ENCODE measurements around the gene IFNA17. TPM values are rescaled to one million over a fixed set of nuclear protein-coding genes. Genes with fewer than 3 reads are reported as not detected.
A peak's percentile ranks its signal among the peaks of the same experiment; 100 is the strongest.
"Not testable (repeated sequence)": the region's sequence is repeated elsewhere in the genome, so short reads cannot be mapped to it uniquely, and the experiment has no call there.

Gene IFNA17
- total RNA-seq, 1 experiment from 2014 or later = not detected

DNA sequence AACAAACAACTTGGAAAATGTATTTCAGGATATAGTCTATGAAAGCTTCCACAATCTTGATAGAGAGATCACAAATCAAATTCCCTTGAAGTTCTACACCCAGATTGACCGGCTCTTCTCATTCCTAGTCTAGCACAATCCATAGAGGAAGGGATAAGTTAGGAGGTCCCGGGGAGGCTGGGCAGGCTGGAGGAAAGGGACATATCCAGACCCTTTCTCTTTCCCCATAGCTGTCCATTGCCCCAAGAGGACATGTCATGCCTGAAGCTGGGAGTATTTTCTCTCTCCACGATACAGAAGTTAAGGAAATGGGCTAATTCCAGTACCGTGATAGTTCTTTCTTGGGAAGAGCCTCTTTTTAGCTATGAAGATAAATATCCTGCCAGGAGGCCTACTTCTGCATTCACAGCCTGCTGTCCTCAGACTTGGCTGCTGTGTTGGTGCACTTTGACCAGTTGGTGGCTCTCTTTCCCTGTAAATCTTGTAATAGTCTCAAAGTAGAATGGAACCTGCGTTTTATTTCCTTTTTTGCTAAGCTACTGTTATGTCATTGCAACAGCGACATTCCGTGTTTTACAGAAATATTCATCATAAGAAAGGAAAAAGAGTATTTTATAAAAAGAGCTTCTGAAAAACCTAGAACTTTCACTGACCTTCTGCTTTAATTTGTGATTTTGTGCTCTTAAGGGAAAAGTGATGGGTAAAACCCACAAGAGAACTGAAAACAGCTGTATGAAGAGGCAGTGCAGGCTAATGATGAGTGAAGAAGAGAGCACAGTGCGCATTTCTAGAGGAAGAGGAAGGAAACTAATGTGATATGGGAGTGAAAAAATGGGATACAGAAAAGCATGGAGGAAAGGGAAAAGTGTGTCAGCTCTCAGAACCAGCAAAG, 7.7 kb upstream of the IFNA17 start:
- POLR2A ChIA-PET (ENCODE audit: low non-redundant PET); H3K27me3 ChIP-seq (replicated peaks; ENCODE audit: insufficient read depth, low read depth, low read length, poor library complexity); CTCF ChIA-PET; H3K27ac ChIP-seq (ENCODE audit: low read depth, low read length, poor library complexity, severe bottlenecking); H3K9me3 ChIP-seq (ENCODE audit: low read depth, low read length, poor library complexity, severe bottlenecking); H3K4me3 ChIP-seq (ENCODE audit: low read depth, low read length, poor library complexity, severe bottlenecking); H3K4me1 ChIP-seq (ENCODE audit: insufficient read depth, low read length, poor library complexity, severe bottlenecking); intact Hi-C loops (cut with micrococcal nuclease; ENCODE audit: unreplicated experiment); BruUV-seq (replicated peaks); H3K36me3 ChIP-seq (ENCODE audit: insufficient read depth, low read length, poor library complexity, severe bottlenecking): not testable (repeated sequence)
- peak; percentile 32 for DNase-seq (ENCODE audit: low spot score)
- TF ChIP-seq, protein P1, sequence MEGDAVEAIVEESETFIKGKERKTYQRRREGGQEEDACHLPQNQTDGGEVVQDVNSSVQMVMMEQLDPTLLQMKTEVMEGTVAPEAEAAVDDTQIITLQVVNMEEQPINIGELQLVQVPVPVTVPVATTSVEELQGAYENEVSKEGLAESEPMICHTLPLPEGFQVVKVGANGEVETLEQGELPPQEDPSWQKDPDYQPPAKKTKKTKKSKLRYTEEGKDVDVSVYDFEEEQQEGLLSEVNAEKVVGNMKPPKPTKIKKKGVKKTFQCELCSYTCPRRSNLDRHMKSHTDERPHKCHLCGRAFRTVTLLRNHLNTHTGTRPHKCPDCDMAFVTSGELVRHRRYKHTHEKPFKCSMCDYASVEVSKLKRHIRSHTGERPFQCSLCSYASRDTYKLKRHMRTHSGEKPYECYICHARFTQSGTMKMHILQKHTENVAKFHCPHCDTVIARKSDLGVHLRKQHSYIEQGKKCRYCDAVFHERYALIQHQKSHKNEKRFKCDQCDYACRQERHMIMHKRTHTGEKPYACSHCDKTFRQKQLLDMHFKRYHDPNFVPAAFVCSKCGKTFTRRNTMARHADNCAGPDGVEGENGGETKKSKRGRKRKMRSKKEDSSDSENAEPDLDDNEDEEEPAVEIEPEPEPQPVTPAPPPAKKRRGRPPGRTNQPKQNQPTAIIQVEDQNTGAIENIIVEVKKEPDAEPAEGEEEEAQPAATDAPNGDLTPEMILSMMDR (conservative IDR thresholded peaks at IDR 0.05; ENCODE audit: low read depth, low read length) = peak; percentile 50

DNA sequence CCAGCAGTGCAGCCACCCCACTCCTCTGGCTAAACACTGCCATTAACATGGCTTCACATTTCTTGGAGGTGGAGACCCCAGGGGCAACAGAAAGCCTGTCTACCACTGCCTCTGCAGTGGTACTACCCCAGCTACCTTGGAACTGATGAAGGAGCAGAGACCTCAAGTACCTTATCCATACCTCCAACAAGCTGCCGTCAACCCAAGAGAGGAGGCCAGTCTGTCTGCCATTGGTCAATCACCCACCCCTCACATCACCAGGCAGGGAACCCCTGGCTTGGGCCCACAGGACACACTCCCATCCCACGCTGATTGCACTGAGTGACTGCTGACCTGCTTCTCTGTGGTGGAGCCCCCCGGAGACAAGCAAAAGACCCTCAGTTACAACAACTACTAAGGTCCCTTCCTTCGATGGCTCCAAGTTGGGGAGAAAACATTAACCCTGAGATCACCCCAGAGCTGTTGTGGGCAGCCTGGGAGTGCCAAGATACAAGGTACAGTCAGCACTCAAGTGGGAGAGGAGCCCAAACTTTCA, 6.2 kb upstream of the IFNA17 start:
- no peaks in the 10 kb centered on the region for H3K36me3 ChIP-seq (ENCODE audit: insufficient read depth, low read length, poor library complexity, severe bottlenecking)
- H3K9me3 ChIP-seq (ENCODE audit: low read depth, low read length, poor library complexity, severe bottlenecking) = no peaks in the 10 kb centered on the region
- intact Hi-C loops (cut with micrococcal nuclease; ENCODE audit: unreplicated experiment) = no loop called here
- H3K4me3 ChIP-seq (ENCODE audit: low read depth, low read length, poor library complexity, severe bottlenecking) = no peak overlapping the region
- TF ChIP-seq EZH2 (IDR thresholded peaks at IDR 0.05; ENCODE audit: borderline replicate concordance, low read depth, low read length, poor library complexity, severe bottlenecking) = no peak
- TF ChIP-seq, protein P1 (conservative IDR thresholded peaks at IDR 0.05; ENCODE audit: low read depth, low read length) = no peak
- no peak overlapping the region for H3K27ac ChIP-seq (ENCODE audit: low read depth, low read length, poor library complexity, severe bottlenecking)
- CTCF ChIA-PET = no interaction called here
- no TSS peak for BruUV-seq (replicated peaks)
- H3K27me3 ChIP-seq (replicated peaks; ENCODE audit: insufficient read depth, low read depth, low read length, poor library complexity) = peaks cover 2% of the 10 kb centered on the region
- POLR2A ChIA-PET (ENCODE audit: low non-redundant PET) = no interaction called here
- H3K4me1 ChIP-seq (ENCODE audit: insufficient read depth, low read length, poor library complexity, severe bottlenecking) = no peaks in the 10 kb centered on the region
- no peak for DNase-seq (ENCODE audit: low spot score)

DNA sequence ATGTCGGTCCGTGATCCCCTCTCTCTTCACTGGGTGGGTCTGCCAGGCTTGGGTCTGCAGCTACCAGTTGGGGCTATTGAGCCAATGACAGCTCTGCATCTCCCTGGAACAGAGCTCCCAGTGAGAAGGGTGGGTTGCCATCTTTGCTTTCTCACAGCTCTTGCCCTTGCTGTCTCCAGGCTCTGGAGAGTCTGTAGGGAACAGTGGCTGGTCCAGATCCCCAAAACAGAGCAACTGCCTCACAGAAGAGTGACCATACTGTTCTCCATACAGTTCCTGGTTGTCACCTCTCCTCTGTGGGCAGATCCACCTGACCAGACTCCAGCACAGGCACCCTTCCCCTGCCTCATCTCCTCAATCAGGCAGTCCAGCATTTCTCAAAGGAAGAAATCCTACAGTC, 5.2 kb upstream of the IFNA17 start:
- DNase-seq (ENCODE audit: low spot score) = no peak
- Histone ChIP-seq H3K9me3 (ENCODE audit: low read depth, low read length, poor library complexity, severe bottlenecking) (no peaks in the 10 kb centered on the region), H3K4me1 (ENCODE audit: insufficient read depth, low read length, poor library complexity, severe bottlenecking) (no peaks in the 10 kb centered on the region), H3K27me3 (replicated peaks; ENCODE audit: insufficient read depth, low read depth, low read length, poor library complexity) (peaks cover 2% of the 10 kb centered on the region), H3K4me3 (ENCODE audit: low read depth, low read length, poor library complexity, severe bottlenecking) (no peak overlapping the region), H3K36me3 (ENCODE audit: insufficient read depth, low read length, poor library complexity, severe bottlenecking) (no peaks in the 10 kb centered on the region), H3K27ac (ENCODE audit: low read depth, low read length, poor library complexity, severe bottlenecking) (no peak overlapping the region)
- no peak for TF ChIP-seq EZH2 (IDR thresholded peaks at IDR 0.05; ENCODE audit: borderline replicate concordance, low read depth, low read length, poor library complexity, severe bottlenecking)
- TF ChIP-seq, protein P1 (conservative IDR thresholded peaks at IDR 0.05; ENCODE audit: low read depth, low read length) = no peak
- POLR2A ChIA-PET (ENCODE audit: low non-redundant PET) = no interaction called here
- CTCF ChIA-PET = no interaction called here
- intact Hi-C loops (cut with micrococcal nuclease; ENCODE audit: unreplicated experiment) = no loop called here
- BruUV-seq (replicated peaks) = no TSS peak

- DNase-seq (ENCODE audit: low spot score); intact Hi-C loops (cut with micrococcal nuclease; ENCODE audit: unreplicated experiment); H3K36me3 ChIP-seq (ENCODE audit: insufficient read depth, low read length, poor library complexity, severe bottlenecking); CTCF ChIA-PET; H3K4me3 ChIP-seq (ENCODE audit: low read depth, low read length, poor library complexity, severe bottlenecking); POLR2A ChIA-PET (ENCODE audit: low non-redundant PET); H3K4me1 ChIP-seq (ENCODE audit: insufficient read depth, low read length, poor library complexity, severe bottlenecking); BruUV-seq (replicated peaks); H3K27me3 ChIP-seq (replicated peaks; ENCODE audit: insufficient read depth, low read depth, low read length, poor library complexity); H3K9me3 ChIP-seq (ENCODE audit: low read depth, low read length, poor library complexity, severe bottlenecking); H3K27ac ChIP-seq (ENCODE audit: low read depth, low read length, poor library complexity, severe bottlenecking): not testable (repeated sequence)
These were observed 10.8 kb downstream of the IFNA17 start, which contains the start of gene IFNA16 for GRCh38 chr9:21217211-21217610. Gene IFNA16, minus strand, starts transcription at chr9:21217311. Its CDS starts 6 bp downstream, at chr9:21217305.

DNA sequence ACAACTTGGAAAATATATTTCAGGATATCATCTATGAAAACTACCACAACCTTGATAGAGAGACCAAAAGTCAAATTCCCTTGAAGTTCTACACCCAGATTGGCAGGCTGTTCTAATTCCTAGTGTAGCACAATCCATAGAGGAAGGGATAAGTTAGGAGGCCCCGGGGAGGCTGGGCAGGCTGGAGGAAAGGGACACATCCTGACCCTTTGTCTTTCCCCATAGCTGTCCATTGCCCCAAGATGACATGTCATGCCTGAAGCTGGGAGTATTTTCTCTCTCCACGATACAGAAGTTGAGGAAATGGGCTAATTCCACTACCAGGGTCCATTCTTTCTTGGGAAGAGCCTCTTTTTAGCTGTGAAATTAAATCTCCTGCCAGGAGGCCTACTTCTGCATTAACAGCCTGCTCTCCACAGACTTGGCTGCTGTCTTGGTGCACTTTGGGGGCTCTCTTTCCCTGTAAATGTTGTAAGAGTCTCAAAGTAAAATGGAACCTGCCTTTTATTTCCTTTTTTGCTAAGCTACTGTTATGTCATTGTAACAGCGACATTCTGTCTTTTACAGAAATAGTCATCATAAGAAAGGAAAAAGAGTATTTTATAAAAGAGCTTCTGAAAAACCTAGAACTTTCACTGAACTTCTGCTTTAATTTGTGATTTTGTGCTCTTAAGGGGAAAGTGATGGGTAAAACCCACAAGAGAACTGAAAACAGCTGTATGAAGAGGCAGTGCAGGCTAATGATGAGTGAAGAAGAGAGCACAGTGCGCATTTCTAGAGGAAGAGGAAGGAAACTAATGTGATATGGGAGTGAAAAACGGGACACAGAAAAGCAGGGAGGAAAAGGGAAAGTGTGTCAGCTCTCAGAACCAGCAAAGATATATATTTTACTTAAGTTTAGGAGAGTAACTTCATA, 14.4 kb downstream of the IFNA17 start:
- POLR2A ChIA-PET (ENCODE audit: low non-redundant PET); BruUV-seq (replicated peaks); H3K4me3 ChIP-seq (ENCODE audit: low read depth, low read length, poor library complexity, severe bottlenecking); H3K4me1 ChIP-seq (ENCODE audit: insufficient read depth, low read length, poor library complexity, severe bottlenecking); DNase-seq (ENCODE audit: low spot score); H3K36me3 ChIP-seq (ENCODE audit: insufficient read depth, low read length, poor library complexity, severe bottlenecking); H3K27ac ChIP-seq (ENCODE audit: low read depth, low read length, poor library complexity, severe bottlenecking); H3K9me3 ChIP-seq (ENCODE audit: low read depth, low read length, poor library complexity, severe bottlenecking); CTCF ChIA-PET; H3K27me3 ChIP-seq (replicated peaks; ENCODE audit: insufficient read depth, low read depth, low read length, poor library complexity): not testable (repeated sequence)
- intact Hi-C loops (cut with micrococcal nuclease; ENCODE audit: unreplicated experiment) = loop anchor here (1.0 kb wide), 1 partner anchor 18 kb away; no protein-coding TSS in a partner anchor

Data from A673 (cell line).